Measurements from ENCODE around the gene BDKRB1. TPM values are rescaled to one million over a fixed set of nuclear protein-coding genes. Genes with fewer than 3 reads are reported as not detected.

BDKRB1 gene
- total RNA-seq, 1 donor from 2014 or later, result 0.40 TPM

Other genes starting within 250 kb of the BDKRB1 start
- gene C14orf132, start 216.8 kb upstream of the BDKRB1 start, total RNA-seq, result 1.7 and 4.0 TPM in 2 replicates
- under 0.01 and 0.29 TPM in 2 replicates for gene BDKRB2, start 51.4 kb upstream of the BDKRB1 start, total RNA-seq
- 6.8 and 8.6 TPM in 2 replicates for gene ATG2B, start 107.1 kb downstream of the BDKRB1 start, total RNA-seq
- 34.8 and 42.6 TPM in 2 replicates for gene GSKIP, start 107.3 kb downstream of the BDKRB1 start, total RNA-seq
- gene AK7, start 135.9 kb downstream of the BDKRB1 start, total RNA-seq, result 3.0 and 4.9 TPM in 2 replicates
- gene PAPOLA, start 246.2 kb downstream of the BDKRB1 start, total RNA-seq, result 57.7 and 86.9 TPM in 2 replicates